Measurements from ENCODE around the gene FICD. TPM values are rescaled to one million over a fixed set of nuclear protein-coding genes. Genes with fewer than 3 reads are reported as not detected.

The FICD gene
- total and polyA plus RNA-seq, 9 of the 15 experiments (the other 6 are each of a cell fraction or from before 2014, with no cell fraction given), result 0.88 to 4.5 (median 1.9) TPM

DNA sequence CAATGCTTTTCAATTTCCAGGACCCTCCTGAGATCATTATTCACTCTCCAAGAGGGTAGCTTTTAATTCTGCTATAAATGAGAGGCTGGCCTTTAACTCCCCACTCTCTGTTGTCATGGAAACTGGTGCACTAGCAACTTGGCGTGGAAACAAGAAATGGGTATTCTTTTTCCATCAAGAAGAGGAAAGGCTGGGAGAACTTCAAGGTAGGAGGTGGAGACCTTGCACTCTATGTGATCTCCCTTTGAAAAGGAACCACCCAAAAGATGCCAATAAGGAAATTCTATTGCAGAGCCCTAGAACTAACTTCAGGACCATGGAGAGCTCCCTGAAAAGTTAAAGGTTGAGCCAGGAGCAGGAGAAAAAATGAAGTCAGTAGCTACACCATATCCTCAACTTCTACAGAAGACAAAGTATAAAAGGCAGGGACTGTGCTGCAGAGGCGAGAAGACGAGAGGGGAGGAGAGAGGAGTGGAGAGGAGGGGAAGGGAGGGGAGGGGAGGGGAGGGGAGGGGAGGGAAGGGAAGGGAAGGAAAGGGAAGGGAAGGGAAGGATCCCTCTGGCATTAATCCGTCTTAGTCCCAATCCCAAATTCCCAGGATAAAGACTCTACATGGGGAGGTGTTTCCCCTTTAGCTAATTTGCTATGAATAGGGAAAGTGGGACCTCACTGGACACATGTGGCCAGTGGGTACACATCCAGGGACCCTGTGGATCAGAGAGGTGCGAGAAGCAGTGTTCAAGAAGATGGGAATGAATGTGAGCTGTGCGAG lies 46.7 kb upstream of the FICD start (continued):
- TF ChIP-seq, protein P1, sequence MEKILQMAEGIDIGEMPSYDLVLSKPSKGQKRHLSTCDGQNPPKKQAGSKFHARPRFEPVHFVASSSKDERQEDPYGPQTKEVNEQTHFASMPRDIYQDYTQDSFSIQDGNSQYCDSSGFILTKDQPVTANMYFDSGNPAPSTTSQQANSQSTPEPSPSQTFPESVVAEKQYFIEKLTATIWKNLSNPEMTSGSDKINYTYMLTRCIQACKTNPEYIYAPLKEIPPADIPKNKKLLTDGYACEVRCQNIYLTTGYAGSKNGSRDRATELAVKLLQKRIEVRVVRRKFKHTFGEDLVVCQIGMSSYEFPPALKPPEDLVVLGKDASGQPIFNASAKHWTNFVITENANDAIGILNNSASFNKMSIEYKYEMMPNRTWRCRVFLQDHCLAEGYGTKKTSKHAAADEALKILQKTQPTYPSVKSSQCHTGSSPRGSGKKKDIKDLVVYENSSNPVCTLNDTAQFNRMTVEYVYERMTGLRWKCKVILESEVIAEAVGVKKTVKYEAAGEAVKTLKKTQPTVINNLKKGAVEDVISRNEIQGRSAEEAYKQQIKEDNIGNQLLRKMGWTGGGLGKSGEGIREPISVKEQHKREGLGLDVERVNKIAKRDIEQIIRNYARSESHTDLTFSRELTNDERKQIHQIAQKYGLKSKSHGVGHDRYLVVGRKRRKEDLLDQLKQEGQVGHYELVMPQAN (IDR thresholded peaks at IDR 0.05; ENCODE audit: borderline replicate concordance), result no peak
- no peak for TF ChIP-seq THRAP3 (IDR thresholded peaks at IDR 0.05; ENCODE audit: borderline replicate concordance)
- TF ChIP-seq, protein P2, sequence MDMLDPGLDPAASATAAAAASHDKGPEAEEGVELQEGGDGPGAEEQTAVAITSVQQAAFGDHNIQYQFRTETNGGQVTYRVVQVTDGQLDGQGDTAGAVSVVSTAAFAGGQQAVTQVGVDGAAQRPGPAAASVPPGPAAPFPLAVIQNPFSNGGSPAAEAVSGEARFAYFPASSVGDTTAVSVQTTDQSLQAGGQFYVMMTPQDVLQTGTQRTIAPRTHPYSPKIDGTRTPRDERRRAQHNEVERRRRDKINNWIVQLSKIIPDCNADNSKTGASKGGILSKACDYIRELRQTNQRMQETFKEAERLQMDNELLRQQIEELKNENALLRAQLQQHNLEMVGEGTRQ (CRISPR knock-in tag; IDR thresholded peaks at IDR 0.05), result no peak
- TF ChIP-seq, protein P3, sequence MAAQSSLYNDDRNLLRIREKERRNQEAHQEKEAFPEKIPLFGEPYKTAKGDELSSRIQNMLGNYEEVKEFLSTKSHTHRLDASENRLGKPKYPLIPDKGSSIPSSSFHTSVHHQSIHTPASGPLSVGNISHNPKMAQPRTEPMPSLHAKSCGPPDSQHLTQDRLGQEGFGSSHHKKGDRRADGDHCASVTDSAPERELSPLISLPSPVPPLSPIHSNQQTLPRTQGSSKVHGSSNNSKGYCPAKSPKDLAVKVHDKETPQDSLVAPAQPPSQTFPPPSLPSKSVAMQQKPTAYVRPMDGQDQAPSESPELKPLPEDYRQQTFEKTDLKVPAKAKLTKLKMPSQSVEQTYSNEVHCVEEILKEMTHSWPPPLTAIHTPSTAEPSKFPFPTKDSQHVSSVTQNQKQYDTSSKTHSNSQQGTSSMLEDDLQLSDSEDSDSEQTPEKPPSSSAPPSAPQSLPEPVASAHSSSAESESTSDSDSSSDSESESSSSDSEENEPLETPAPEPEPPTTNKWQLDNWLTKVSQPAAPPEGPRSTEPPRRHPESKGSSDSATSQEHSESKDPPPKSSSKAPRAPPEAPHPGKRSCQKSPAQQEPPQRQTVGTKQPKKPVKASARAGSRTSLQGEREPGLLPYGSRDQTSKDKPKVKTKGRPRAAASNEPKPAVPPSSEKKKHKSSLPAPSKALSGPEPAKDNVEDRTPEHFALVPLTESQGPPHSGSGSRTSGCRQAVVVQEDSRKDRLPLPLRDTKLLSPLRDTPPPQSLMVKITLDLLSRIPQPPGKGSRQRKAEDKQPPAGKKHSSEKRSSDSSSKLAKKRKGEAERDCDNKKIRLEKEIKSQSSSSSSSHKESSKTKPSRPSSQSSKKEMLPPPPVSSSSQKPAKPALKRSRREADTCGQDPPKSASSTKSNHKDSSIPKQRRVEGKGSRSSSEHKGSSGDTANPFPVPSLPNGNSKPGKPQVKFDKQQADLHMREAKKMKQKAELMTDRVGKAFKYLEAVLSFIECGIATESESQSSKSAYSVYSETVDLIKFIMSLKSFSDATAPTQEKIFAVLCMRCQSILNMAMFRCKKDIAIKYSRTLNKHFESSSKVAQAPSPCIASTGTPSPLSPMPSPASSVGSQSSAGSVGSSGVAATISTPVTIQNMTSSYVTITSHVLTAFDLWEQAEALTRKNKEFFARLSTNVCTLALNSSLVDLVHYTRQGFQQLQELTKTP (IDR thresholded peaks at IDR 0.05; ENCODE audit: low read depth in 1 of 2, partially characterized antibody in 2 of 2), result peak in 1 of 2 experiments; percentile 60
- no peak for TF ChIP-seq ZBTB12 (CRISPR knock-in tag; IDR thresholded peaks at IDR 0.05)
- TF ChIP-seq, protein P4, sequence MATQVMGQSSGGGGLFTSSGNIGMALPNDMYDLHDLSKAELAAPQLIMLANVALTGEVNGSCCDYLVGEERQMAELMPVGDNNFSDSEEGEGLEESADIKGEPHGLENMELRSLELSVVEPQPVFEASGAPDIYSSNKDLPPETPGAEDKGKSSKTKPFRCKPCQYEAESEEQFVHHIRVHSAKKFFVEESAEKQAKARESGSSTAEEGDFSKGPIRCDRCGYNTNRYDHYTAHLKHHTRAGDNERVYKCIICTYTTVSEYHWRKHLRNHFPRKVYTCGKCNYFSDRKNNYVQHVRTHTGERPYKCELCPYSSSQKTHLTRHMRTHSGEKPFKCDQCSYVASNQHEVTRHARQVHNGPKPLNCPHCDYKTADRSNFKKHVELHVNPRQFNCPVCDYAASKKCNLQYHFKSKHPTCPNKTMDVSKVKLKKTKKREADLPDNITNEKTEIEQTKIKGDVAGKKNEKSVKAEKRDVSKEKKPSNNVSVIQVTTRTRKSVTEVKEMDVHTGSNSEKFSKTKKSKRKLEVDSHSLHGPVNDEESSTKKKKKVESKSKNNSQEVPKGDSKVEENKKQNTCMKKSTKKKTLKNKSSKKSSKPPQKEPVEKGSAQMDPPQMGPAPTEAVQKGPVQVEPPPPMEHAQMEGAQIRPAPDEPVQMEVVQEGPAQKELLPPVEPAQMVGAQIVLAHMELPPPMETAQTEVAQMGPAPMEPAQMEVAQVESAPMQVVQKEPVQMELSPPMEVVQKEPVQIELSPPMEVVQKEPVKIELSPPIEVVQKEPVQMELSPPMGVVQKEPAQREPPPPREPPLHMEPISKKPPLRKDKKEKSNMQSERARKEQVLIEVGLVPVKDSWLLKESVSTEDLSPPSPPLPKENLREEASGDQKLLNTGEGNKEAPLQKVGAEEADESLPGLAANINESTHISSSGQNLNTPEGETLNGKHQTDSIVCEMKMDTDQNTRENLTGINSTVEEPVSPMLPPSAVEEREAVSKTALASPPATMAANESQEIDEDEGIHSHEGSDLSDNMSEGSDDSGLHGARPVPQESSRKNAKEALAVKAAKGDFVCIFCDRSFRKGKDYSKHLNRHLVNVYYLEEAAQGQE (IDR thresholded peaks at IDR 0.05; ENCODE audit: borderline replicate concordance), result peak; percentile 98
- TF ChIP-seq, protein P4 (CRISPR knock-in tag; IDR thresholded peaks at IDR 0.05; ENCODE audit: low read depth), result peak; percentile 94
- no peak for TF ChIP-seq DACH1 (IDR thresholded peaks at IDR 0.05; ENCODE audit: partially characterized antibody)
- no peak for TF ChIP-seq TBP (optimal IDR thresholded peaks at IDR 0.05; ENCODE audit: low read depth, low read length)
- peak; percentile 82 for TF ChIP-seq RFX1 (IDR thresholded peaks at IDR 0.05)
- no peak for TF ChIP-seq SMARCA5 (IDR thresholded peaks at IDR 0.05)

Data from K562 (cell line).